GM12878 (cell line): ENCODE measurements around the gene UGT8. TPM values are rescaled to one million over a fixed set of nuclear protein-coding genes. Genes with fewer than 3 reads are reported as not detected.

ENCODE experiments used
- ATAC-seq: fragments of 200-7000 bp; cut with Tn5 transposase; 3 replicates; pipeline ENCODE4 v1.9.1; 2020; ENCODE audit warnings: mild to moderate bottlenecking, moderate library complexity
- BruUV-seq: library from RNA; stranded (reverse); fragments of 400-500 nt; replicated peaks from 2 replicates; lab custom pipeline; 2021; lab: Mats Ljungman, UMichigan
- CTCF ChIA-PET: fragments of 300-600 bp; sonication (Branson Sonifier 250); formaldehyde crosslinking; extraction: SDS; loops from one replicate; lab custom pipeline; 2021; ENCODE audit warnings: inconsistent platforms; lab: Yijun Ruan, JAX
- POLR2A ChIA-PET: fragments of 350-600 bp; formaldehyde crosslinking; extraction: SDS; loops from one replicate; lab custom pipeline; 2021; ENCODE audit warnings: inconsistent platforms; lab: Charles Lee
- RAD21 ChIA-PET: fragments of 300-600 bp; sonication (Branson Sonifier 250); formaldehyde crosslinking; loops from one replicate; lab custom pipeline; 2023; ENCODE audit warnings: antibody characterized with exemption; ENCODE audit not compliant: unreplicated experiment; lab: Charles Lee
- SMC1A ChIA-PET: fragments of 300-600 bp; sonication (Branson Sonifier 250); formaldehyde crosslinking; loops from one replicate; lab custom pipeline; 2023; ENCODE audit not compliant: unreplicated experiment, uncharacterized antibody; lab: Charles Lee
- DNase-seq: peaks from one replicate; pipeline ENCODE4 v3.0.0-alpha.2; 2011; ENCODE audit warnings: low read depth, low spot score
- FAIRE-seq: peaks from 3 replicates; lab custom pipeline; 2011; peaks lifted over from hg19 to GRCh38; lab: Jason Lieb, UNC
- H2AFZ ChIP-seq: 2 replicates; pipeline ENCODE4 v1.6.0; 2011; ENCODE audit warnings: low read depth, low read length, control low read depth; ENCODE audit not compliant: control insufficient read depth
- H3K27ac ChIP-seq: 2 replicates; pipeline ENCODE4 v1.5.1; 2011; ENCODE audit warnings: control low read depth; ENCODE audit not compliant: control insufficient read depth, insufficient read depth
- H3K27me3 ChIP-seq, 2 experiments: replicated peaks in 1 of 2; 2 replicates each; pipeline versions ENCODE4 v1.6.0 to v1.6.1; 2011; ENCODE audit warnings: low read length in 1 of 2; ENCODE audit not compliant: control insufficient read depth in 2 of 2, insufficient read depth in 2 of 2
- H3K36me3 ChIP-seq, 2 experiments: 2 replicates each; pipeline ENCODE4 v1.5.1; 2011; ENCODE audit warnings: low read length in 1 of 2; ENCODE audit not compliant: control insufficient read depth in 2 of 2, insufficient read depth in 2 of 2
- H3K4me1 ChIP-seq: 2 replicates; pipeline ENCODE4 v1.6.1; 2011; ENCODE audit warnings: mild to moderate bottlenecking, low read length, moderate library complexity, mixed read lengths; ENCODE audit not compliant: control insufficient read depth, insufficient read depth
- H3K4me2 ChIP-seq: 2 replicates; pipeline ENCODE4 v1.6.0; 2011; ENCODE audit warnings: control low read depth; ENCODE audit not compliant: control insufficient read depth, insufficient read depth
- H3K4me3 ChIP-seq: fragments of 200-600 bp; sonication (generic); 2 replicates; pipeline ENCODE4 v1.5.1; 2016
- H3K79me2 ChIP-seq: 2 replicates; pipeline ENCODE4 v1.6.0; 2011; ENCODE audit warnings: low read length; ENCODE audit not compliant: control insufficient read depth, insufficient read depth
- H3K9ac ChIP-seq: 2 replicates; pipeline ENCODE4 v1.8.0; 2011; ENCODE audit warnings: low read length, control low read depth, mixed read lengths; ENCODE audit not compliant: control insufficient read depth, insufficient read depth
- H3K9me3 ChIP-seq: replicated peaks from 3 replicates; pipeline ENCODE4 v1.5.1; 2011; ENCODE audit warnings: mild to moderate bottlenecking, low read length; ENCODE audit not compliant: control insufficient read depth, insufficient read depth
- H4K20me1 ChIP-seq: 2 replicates; pipeline ENCODE4 v1.6.0; 2011; ENCODE audit not compliant: control insufficient read depth, insufficient read depth
- ATF3 ChIP-seq: IDR thresholded peaks from 2 replicates; pipeline ENCODE4 v1.6.1; 2011; ENCODE audit warnings: low read depth, mild to moderate bottlenecking, low read length, moderate library complexity, borderline replicate concordance; ENCODE audit errors: extremely low read depth
- BMI1 ChIP-seq: fragments of 450-650 bp; IDR thresholded peaks from 2 replicates; pipeline ENCODE4 v1.6.1; 2016; ENCODE audit warnings: mild to moderate bottlenecking, moderate library complexity, borderline replicate concordance
- CREB1 ChIP-seq: IDR thresholded peaks from 2 replicates; pipeline ENCODE4 v1.6.1; 2012; ENCODE audit warnings: low read depth, mild to moderate bottlenecking, inconsistent platforms
- EP300 ChIP-seq, 2 experiments: fragments of 150-350 bp in 1 of 2; IDR thresholded peaks; 2 replicates each; pipeline ENCODE4 v1.6.1; 2011 to 2012; ENCODE audit warnings: low read depth in 2 of 2, low read length in 2 of 2, borderline replicate concordance in 1 of 2, improper control_type of control experiment in 1 of 2, inconsistent platforms in 1 of 2; ENCODE audit not compliant: control insufficient read depth in 1 of 2
- JUND ChIP-seq: IDR thresholded peaks from 2 replicates; pipeline ENCODE4 v1.6.1; 2012; ENCODE audit warnings: low read depth, mild to moderate bottlenecking, low read length, improper control_type of control experiment, moderate library complexity
- LARP7 ChIP-seq: fragments of 450-650 bp; IDR thresholded peaks from 2 replicates; pipeline ENCODE4 v1.6.1; 2017; ENCODE audit warnings: mild to moderate bottlenecking
- NBN ChIP-seq: fragments of 450-650 bp; IDR thresholded peaks from 2 replicates; pipeline ENCODE4 v1.6.1; 2016
- PAX8 ChIP-seq: fragments of 450-650 bp; IDR thresholded peaks from 2 replicates; pipeline ENCODE4 v1.6.1; 2017; ENCODE audit warnings: mild to moderate bottlenecking, moderate library complexity
- PML ChIP-seq: IDR thresholded peaks from 2 replicates; pipeline ENCODE4 v1.6.1; 2012; ENCODE audit warnings: low read length, inconsistent platforms
- RUNX3 ChIP-seq: IDR thresholded peaks from 2 replicates; pipeline ENCODE4 v1.6.1; 2012; ENCODE audit warnings: low read length, inconsistent platforms
- SRF ChIP-seq, 2 experiments: IDR thresholded peaks; 2 replicates each; pipeline ENCODE4 v1.6.1; 2011; ENCODE audit warnings: low read depth in 2 of 2, low read length in 2 of 2, mild to moderate bottlenecking in 1 of 2, moderate library complexity in 1 of 2
- SUPT20H ChIP-seq: IDR thresholded peaks from 2 replicates; pipeline ENCODE4 v1.6.1; 2011; ENCODE audit warnings: low read depth, mild to moderate bottlenecking, low read length, moderate library complexity, borderline replicate concordance; ENCODE audit not compliant: control insufficient read depth
- TARDBP ChIP-seq: IDR thresholded peaks from 2 replicates; pipeline ENCODE4 v1.6.1; 2016; ENCODE audit warnings: borderline replicate concordance
- ZBTB40 ChIP-seq: fragments of 450-650 bp; IDR thresholded peaks from 2 replicates; pipeline ENCODE4 v1.6.1; 2016; ENCODE audit warnings: mild to moderate bottlenecking, moderate library complexity, borderline replicate concordance
- ZNF217 ChIP-seq: fragments of 450-650 bp; IDR thresholded peaks from 2 replicates; pipeline ENCODE4 v1.6.1; 2017; ENCODE audit warnings: antibody characterized with exemption, mild to moderate bottlenecking
- ZNF24 ChIP-seq: fragments of 450-650 bp; IDR thresholded peaks from 2 replicates; pipeline ENCODE4 v1.6.1; 2017; ENCODE audit warnings: antibody characterized with exemption, mild to moderate bottlenecking
- in situ Hi-C: fragments of 300-500 bp; cut with MboI; formaldehyde crosslinking; loops from 9 replicates; pipeline ENCODE4 v1.14.3; 2018; ENCODE audit warnings: mixed read lengths
- intact Hi-C: fragments of 100-400 bp; cut with micrococcal nuclease; formaldehyde crosslinking; loops from one replicate; pipeline ENCODE4 v1.14.2; 2022; ENCODE audit not compliant: unreplicated experiment
- polyA plus RNA-seq, 11 experiments: library from polyadenylated mRNA; depleted of rRNA in 4 of 11; unstranded in 6 of 11; stranded (reverse) in 5 of 11; fragments of >200 nt; fragmentation: Nextera tagmentation in 4 of 11; fragmentation: Illumina TruSeq in 1 of 11; extraction: Ambion mirVana in 4 of 11; extraction: Trizol in 1 of 11; gene quantifications; 1 replicate in 1 of 11; 2 replicates in 10 of 11; pipeline versions ENCODE4 v1.2.1 to v1.2.3, GENCODE V29; 2011 to 2016; ENCODE audit warnings: inconsistent platforms in 2 of 11, missing spikeins in 2 of 11, low read depth in 1 of 11
- total RNA-seq, 4 experiments: library from RNA; depleted of rRNA in 3 of 4; stranded (reverse); fragments of >200 nt in 3 of 4; fragmentation: Illumina TruSeq in 1 of 4; extraction: Trizol in 1 of 4; gene quantifications; 2 replicates each; pipeline versions ENCODE4 v1.2.1 to v1.2.3, GENCODE V29; 2013 to 2021
- TF ChIP-seq, protein P1 (sequence below): fragments of 450-650 bp; IDR thresholded peaks from 2 replicates; pipeline ENCODE4 v1.6.1; 2016; ENCODE audit warnings: mild to moderate bottlenecking
- TF ChIP-seq, protein P2 (sequence below): IDR thresholded peaks from 2 replicates; pipeline ENCODE4 v1.6.1; 2012; ENCODE audit warnings: low read length, inconsistent platforms

UGT8 gene
- total and polyA plus RNA-seq, 10 of the 15 experiments (the other 5 are each of a cell fraction or from before 2014, with no cell fraction given): 0.16 to 1.1 (median 0.49) TPM

DNA sequence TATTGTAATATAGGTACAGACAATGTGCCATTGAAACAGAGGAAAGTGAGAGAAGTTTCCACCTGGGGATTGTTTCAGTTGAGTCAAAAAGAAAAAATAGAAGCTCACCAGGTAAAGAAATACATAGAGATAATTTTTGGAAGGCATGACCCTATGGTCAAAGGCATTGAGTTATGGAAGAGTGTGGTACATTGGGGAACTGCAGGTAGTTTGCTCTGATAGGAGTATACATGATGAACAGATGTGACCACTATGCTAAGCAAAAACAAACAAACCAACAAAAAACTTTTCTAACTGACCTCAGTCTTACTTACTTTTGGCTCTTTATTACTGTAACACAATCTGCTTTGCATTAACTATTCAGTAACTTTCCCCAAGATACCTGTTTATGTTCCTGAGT lies 85.9 kb downstream of the UGT8 start:
- ChIA-PET RAD21 (no interaction called here), POLR2A (no interaction called here), CTCF (interaction anchor here (2.8 kb wide), 1 partner anchor 11 kb away, joined by 10 read pairs; no protein-coding TSS in a partner anchor), SMC1A (interaction anchor here (1.8 kb wide), 1 partner anchor 28 kb away, joined by 4 read pairs; no protein-coding TSS in a partner anchor)
- DNase-seq: no peak
- Histone ChIP-seq H3K27ac (no peak overlapping the region), H3K4me2 (no peak overlapping the region), H3K27me3 (no peaks in the 10 kb centered on the region), H3K36me3 (no peaks in the 10 kb centered on the region), H3K9me3 (no peaks in the 10 kb centered on the region), H3K4me3 (no peak overlapping the region), H4K20me1 (no peaks in the 10 kb centered on the region), H3K79me2 (no peaks in the 10 kb centered on the region), H3K4me1 (no peaks in the 10 kb centered on the region), H3K9ac (no peak overlapping the region), H2AFZ (no peak overlapping the region)
- in situ Hi-C loops: loop anchor here (25.0 kb wide), 1 partner anchor 1297 kb away; no protein-coding TSS in a partner anchor
- intact Hi-C loops: no loop called here
- no peak for FAIRE-seq
- ATAC-seq: no peak
- BruUV-seq: no TSS peak
- TF ChIP-seq PAX8 (no peak), SRF (IDR thresholded peaks at IDR 0.05; ENCODE audit: low read depth in 2 of 2, low read length in 2 of 2) (no peak), ATF3 (no peak), ZBTB40 (no peak), JUND (no peak), LARP7 (no peak), TARDBP (no peak), ZNF217 (no peak), CREB1 (no peak), BMI1 (no peak), NBN (no peak), PML (no peak), RUNX3 (no peak), ZNF24 (no peak), EP300 (IDR thresholded peaks at IDR 0.05; ENCODE audit: borderline replicate concordance in 1 of 2, control insufficient read depth in 1 of 2, low read depth in 2 of 2, low read length in 2 of 2) (no peak), SUPT20H (no peak)
- TF ChIP-seq, protein P1, sequence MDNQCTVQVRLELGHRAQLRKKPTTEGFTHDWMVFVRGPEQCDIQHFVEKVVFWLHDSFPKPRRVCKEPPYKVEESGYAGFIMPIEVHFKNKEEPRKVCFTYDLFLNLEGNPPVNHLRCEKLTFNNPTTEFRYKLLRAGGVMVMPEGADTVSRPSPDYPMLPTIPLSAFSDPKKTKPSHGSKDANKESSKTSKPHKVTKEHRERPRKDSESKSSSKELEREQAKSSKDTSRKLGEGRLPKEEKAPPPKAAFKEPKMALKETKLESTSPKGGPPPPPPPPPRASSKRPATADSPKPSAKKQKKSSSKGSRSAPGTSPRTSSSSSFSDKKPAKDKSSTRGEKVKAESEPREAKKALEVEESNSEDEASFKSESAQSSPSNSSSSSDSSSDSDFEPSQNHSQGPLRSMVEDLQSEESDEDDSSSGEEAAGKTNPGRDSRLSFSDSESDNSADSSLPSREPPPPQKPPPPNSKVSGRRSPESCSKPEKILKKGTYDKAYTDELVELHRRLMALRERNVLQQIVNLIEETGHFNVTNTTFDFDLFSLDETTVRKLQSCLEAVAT: no peak
- TF ChIP-seq, protein P2, sequence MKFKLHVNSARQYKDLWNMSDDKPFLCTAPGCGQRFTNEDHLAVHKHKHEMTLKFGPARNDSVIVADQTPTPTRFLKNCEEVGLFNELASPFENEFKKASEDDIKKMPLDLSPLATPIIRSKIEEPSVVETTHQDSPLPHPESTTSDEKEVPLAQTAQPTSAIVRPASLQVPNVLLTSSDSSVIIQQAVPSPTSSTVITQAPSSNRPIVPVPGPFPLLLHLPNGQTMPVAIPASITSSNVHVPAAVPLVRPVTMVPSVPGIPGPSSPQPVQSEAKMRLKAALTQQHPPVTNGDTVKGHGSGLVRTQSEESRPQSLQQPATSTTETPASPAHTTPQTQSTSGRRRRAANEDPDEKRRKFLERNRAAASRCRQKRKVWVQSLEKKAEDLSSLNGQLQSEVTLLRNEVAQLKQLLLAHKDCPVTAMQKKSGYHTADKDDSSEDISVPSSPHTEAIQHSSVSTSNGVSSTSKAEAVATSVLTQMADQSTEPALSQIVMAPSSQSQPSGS: no peak
